Effector CD4-positive, alpha-beta T cell (primary cell): ENCODE measurements around the gene EXD3.
A peak's percentile ranks its signal among the peaks of the same experiment; 100 is the strongest.
"Not testable (repeated sequence)": the region's sequence is repeated elsewhere in the genome, so short reads cannot be mapped to it uniquely, and the experiment has no call there.

ENCODE experiments used
- DNase-seq: peaks from one replicate; pipeline ENCODE4 v3.0.0-alpha.2; 2020

Gene EXD3

DNA sequence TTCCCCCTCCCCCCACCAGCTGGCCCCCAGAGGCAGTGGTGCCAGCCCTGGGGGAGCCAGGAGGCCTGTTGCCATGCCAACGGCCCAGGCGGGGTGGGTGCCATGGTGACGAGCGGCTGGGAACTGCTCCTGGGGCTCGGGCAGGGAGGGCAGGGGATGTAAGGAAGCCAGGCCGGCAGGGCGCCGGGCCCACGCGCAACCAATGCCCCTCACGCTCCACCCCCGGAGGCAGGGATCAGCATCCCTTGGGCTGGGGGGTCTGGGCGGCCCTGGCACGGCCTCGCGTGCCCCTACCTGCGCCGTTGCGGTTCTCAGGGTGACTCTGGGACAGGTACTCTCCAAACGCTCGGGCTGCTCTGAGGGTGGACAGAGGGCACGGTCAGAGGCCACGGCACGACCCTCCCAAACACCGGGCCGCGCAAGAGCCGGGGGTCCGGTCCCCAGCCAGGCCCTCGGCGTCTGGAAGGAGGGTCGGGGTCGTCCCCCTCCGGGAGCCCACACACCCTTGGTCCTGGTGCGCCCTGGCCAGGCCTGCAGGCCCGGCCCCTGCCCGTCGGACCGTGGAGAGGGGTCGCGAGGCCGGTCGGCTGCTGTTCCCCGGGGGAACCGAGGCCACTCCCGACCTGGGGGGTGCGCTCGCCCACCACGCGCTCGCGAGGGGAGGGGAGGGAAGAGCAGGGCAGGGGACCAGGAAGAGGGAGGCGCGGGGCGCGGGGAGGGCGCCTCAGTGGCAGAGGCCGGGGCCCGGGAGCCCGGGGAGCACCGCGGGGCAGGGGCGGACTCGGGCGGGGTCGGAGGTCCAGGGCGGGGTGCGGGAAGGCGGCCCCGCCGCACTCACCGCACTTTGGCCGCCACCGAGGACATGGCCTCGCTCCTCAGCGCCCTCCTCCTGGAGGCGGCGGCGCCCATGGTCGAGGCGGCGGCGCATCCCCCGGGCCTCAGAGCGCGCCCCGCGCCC, 35.5 kb upstream of the EXD3 start:
- DNase-seq: no peak

DNA sequence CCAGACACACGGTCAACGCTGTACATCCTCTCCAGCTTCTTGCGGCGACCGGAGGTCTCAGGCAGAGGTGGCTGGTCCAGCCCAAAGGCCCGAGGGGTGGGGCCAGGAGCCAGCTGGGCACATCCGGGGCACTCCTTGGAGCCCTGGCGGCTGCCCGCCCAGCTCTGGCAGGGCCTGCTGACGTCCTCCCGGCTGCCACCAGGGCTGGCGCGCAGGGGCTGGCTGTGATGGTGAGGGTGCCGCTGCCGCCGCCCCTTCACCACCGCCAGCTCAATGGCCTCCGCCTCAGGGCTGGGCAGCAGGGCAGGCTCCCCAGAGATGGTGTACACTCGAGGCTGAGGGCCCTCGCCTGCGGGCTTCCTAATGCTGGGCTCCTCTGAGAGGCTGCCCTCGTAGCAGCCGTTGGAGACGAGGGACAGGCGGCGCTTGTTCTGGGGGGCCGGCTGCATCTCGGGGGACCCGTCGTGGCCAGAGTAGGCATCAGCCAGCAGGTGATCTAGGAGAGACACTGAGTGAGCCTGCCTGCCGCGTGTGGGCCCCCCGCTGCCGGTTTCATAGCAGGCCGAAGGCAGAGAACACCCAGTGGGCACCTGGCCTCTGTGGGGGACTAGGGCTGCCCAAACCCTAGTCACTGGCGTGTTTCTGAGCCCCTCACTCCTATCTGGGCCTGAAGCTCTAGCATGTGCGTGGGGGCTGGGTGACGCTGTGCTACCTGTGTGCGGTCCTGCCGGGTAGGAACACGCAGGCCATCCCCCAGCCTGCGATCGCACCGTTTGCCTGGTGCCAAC, 34.6 kb upstream of the EXD3 start:
- peak; percentile 3 for DNase-seq

DNA sequence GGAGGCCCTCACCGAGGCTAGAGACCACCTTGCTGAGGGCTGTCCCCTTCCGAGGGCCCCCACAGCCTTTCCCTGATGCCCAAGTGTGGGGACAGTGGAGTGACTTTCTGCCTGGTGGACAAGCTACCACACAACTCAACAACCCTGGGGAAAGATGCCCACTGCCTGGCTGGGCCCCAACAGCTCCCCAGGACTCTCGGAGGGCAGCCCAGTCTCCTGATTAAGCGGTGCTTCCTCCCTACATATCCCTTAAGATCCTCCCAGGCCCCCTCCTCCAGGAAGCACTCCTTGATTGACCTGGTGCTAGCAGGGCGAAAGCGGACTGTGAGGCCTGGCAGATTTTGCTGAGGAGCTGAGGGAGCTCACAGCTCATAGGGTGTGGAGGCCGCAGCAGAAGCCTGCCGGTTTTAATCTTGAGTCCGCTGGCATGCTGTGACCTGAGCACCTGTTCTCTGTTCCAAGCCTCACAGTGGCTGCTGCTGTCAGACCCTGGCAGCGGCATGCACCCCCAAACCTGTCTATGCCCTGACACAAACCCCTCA, 34.0 kb upstream of the EXD3 start:
- DNase-seq: no peak

DNA sequence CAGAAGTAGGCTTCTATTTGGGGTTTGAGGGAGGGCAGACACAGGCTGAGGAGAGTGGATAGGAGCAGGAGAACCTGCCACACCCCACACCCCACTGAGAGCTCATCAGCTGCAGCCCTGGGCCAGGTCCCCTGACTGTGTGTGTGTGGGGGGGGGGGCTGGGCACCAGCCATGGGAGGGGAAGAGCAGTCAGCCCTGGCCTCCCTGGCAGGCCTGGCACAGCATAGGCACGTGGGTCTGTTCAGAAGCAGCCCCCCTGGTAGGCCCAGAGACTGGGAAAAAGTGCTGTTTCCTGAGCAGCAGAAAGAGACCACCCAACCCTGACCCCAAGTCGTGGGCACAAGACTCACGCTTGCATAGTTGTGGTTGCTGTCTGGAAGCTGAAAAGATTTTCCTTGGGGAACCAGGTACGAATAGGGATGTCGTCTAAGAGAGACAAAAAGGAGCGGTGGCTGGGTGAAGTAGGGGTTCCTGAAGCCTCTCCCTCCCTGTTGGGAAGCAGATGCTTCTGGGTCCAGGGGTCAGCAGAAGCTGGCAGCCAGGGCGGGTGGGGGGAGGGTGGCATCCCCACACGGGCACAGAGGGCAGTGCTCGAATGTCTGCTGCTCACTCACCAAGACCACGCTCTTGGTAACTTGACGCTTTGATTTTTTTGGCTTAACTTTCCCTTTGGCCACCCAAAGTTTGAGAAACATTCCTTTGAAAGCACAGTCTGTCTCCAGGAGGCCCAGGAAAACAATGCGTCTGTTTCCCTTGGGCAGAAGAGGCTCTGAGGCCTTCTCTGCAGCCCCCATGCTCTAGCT, 33.3 kb upstream of the EXD3 start:
- DNase-seq: no peak

DNA sequence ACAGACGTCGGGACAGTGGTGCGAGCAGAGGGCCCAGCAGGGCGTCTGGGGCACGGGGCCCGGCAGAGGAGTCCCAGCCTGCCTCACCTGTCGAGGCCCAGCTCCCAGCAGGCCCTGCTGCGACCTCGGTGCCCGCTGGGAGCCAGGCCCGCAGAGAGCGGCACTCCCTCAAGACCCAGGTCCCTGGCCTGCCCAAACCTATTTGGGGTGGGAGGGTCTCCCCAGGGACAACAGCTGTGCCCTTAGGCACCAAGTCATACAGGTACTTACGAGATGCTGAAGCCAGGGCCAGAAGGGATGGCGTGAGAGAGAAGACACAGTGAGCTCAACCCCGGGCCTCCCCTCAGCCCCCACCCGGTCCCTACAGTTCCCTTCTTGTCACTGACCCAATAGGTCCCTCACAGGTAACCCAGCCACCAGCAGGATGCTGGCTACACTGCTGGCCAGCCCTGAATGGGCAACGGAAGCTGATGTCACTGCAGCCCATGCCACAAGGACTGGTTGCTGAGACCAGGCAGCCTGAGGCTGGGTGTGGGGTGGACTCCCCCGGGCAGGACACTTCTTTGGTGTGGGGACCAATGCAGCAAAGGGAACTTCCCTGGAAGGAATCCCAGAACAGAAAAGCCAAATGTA, 32.5 kb upstream of the EXD3 start:
- no peak for DNase-seq

DNA sequence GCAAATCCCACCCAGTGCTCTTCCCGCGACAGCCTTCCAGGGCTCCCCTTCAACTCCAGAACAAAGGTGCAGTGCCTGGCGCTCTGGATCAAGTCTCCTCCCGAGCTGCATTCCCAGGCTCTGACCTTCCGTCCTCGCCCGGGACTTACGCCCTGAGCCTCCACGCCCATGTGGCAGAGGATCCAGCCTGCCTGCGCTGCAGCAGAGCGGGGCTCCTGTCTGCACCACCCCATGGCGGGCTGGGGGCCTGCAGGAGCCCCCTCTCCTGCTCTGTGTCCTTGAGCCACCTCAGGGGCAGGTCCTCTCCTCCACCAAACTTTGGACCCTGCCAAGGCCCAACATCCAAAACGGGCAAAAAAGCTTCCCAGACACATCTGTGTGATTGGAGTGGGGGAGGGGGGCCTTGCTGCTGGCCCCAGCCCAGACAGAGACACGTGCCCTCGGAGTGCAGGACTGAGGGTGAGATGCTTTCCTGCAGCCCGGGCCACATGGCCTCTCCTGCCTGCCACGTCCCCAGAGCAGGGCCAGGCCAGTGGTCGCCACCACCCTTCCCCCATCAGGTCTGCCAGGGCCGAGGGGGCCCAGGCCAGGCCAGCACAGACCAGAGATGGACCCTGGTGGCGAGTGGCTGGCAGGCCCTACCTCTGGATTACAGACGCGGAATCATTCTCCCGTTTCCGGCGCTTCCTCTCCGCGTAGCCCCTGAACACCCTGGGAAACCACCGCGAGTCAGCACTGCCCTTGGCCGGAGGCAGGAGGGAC, 31.8 kb upstream of the EXD3 start:
- DNase-seq: peak; percentile 1

DNA sequence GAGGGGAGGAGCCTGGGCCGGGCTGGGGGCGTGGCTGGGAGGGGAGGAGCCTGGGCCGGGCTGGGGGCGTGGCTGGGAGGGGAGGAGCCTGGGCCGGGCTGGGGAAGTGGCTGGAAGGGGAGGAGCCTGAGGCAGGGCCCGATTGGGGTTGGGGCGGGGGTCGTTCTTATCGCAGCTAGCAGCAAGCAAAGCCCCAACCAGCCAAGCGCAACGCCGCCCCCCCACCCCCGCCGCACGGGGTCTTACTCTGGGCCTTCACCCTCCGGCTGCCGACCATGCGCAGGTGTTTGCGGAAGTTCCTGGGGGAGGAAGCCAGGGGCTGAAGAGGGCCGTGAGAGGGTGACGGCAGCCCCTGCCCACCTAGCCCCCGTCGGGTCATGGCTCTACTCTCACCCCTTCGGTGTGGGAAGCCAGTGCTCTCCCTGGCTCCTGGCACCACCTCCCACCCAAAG, 31.2 kb upstream of the EXD3 start:
- peak; percentile 19 for DNase-seq

DNA sequence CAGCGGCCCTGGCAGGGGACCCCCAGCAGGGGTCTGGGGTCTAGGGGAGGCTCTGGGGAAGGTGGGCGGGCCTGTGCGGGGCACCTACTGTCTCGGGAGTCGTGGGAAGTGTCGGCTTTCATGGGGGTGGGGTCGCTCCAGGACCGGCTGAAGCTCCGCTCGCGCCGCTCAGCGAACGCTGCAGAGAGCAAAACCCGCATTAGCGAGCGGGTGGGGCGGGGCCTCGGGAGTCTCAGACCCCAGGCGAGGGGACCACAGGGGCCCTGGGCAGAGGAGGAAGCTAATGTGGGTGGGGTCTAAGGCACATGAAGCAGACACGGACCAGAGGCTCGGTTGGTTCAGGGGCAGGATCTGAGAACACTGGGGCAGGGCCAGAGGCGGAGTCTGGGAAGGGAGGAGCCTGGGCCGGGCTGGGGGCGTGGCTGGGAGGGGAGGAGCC, 30.7 kb upstream of the EXD3 start:
- peak; percentile 49 for DNase-seq

DNA sequence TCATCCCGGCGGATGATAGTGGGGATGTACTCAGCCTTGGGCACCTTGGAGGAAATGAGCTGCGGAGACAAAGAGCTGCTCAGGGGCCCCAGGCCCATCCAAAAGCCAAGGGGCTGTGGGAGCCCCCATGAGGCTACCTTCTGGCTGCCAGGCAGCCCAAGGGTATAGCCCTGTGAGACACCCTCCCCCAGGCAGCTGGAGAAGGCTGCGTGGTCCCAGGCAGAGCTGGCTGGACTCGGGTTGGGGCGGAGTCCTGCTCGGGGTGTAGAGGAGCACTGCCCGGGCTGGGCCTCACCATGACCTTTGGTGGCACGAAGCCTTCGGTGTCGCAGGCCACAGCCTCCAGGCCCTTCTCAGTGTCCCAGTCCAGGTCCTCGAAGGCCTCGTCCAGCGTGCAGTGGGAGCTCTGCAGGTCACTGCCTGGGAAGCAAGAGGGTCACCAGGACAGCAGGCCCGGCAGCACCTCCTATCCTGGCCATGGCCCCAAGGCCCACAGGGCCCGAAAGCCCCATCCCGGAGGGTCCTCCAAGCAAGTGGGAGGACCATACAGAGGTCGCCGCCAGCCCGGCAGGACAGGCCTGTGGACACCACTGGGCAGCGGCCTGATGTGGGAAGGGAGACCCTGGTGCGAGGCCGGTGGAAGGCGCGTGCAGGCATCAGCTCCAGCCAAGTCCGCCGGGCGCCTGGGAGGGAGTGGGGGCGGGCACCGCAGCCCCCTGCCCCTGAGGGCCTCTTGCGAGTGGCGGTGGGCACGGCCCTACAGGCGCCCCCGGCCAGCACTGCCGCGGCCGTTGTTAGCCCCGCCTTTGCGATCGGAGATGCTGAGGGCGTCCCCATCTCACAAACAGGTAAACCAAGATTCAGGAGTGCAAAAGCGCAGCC, 30.0 kb upstream of the EXD3 start:
- DNase-seq: peak; percentile 2

DNA sequence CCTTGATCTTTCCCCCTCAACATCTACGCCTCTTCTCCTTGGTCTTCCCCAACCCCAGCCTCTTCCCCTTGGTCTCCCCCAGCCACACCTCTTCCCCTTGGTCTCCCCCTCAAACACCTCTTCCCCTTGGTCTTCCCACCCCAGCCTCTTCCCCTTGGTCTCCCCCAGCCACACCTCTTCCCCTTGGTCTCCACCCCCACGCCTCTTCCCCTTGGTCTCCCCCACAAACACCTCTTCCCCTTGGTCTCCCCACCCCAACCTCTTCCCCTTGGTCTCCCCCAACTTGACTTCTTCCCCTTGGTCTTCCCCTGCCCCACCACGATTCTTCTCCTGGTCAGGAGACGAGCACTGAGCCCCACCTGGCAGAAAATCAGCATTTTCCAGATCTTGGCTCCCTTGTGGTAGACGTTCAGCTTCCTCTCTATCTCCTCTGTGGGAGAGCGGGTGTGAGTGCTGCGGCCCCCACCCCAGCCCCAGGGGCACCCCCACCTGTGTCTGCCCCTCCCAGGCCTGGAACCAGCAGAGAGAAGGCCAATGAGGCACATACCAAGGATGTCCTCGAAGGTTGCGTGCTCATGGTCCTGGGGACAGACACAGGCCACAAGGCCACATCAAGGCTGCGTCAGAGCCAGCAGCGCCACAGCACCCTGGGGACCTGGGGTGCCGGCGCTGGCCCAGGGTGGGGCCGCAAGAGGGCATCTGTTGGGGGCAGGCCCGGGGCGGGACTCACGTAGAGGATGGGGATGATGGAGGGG, 29.2 kb upstream of the EXD3 start:
- DNase-seq: peak; percentile 1

DNA sequence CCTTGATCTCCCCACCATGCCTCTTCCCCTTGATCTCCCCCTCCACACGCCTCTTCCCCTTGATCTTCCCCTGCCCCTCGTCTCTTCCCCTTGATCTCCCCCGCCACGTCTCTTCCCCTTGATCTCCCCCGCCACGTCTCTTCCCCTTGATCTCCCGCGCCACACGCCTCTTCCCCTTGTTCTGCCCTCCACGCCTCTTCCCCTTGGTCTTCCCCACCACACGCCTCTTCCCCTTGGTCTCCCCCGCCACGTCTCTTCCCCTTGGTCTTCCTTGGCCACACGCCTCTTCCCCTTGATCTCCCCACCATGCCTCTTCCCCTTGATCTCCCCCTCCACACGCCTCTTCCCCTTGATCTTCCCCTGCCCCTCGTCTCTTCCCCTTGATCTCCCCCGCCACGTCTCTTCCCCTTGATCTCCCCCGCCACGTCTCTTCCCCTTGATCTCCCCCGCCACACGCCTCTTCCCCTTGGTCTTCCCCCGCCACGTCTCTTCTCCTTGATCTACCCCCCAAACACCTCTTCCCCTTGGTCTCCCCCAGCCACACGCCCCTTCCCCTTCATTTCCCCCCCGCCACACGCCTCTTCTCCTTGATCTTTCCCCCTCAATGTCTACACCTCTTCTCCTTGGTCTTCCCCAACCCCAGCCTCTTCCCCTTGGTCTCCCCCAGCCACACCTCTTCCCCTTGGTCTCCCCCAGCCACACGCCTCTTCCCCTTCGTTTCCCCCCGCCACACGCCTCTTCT, 28.5 kb upstream of the EXD3 start:
- DNase-seq: not testable (repeated sequence)

DNA sequence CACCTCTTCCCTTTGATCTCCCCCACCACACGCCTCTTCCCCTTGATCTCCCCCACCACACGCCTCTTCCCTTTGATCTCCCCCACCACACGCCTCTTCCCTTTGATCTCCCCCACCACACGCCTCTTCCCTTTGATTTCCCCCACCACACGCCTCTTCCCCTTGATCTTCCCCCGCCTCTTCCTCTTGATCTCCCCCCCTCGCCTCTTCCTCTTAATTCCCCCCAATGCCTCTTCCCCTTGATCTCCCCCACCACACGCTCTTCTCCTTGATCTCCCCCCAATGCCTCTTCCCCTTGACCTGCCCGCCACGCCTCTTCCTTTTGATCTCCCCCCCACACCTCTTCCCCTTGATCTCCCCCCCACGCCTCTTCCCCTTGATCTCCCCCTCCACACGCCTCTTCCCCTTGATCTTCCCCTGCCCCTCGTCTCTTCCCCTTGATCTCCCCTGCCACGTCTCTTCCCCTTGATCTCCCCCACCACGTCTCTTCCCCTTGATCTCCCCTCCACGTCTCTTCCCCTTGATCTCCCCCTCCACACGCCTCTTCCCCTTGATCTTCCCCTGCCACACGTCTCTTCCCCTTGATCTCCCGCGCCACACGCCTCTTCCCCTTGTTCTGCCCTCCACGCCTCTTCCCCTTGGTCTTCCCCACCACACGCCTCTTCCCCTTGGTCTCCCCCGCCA, 27.7 kb upstream of the EXD3 start:
- not testable (repeated sequence) for DNase-seq

DNA sequence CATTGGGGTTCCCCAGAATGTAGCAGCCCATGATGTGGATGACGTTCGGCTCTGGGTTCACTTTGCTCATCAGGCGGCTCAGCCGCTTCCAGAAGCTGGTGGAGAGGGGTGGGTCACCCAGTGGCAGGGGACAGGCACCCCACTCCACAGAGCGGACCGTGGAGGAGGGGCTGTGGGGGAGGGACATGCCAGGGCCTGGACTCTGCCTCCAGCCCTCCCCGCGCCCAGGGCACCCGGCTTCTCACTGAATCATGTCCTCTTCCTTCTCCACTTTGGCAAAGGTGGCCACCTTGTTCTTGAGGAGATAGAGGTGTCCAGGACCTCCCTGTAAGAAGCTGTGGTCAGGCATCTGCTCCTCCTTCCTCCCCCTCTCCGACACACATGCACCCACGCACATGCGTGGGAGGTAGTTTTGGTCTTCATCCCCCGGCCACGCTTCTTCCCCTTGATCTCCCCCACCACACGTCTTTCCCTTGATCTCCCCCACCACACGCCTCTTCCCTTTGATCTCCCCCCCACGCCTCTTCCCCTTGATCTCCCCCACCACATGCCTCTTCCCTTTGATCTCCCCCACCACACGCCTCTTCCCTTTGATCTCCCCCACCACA, 27.1 kb upstream of the EXD3 start:
- DNase-seq: no peak

DNA sequence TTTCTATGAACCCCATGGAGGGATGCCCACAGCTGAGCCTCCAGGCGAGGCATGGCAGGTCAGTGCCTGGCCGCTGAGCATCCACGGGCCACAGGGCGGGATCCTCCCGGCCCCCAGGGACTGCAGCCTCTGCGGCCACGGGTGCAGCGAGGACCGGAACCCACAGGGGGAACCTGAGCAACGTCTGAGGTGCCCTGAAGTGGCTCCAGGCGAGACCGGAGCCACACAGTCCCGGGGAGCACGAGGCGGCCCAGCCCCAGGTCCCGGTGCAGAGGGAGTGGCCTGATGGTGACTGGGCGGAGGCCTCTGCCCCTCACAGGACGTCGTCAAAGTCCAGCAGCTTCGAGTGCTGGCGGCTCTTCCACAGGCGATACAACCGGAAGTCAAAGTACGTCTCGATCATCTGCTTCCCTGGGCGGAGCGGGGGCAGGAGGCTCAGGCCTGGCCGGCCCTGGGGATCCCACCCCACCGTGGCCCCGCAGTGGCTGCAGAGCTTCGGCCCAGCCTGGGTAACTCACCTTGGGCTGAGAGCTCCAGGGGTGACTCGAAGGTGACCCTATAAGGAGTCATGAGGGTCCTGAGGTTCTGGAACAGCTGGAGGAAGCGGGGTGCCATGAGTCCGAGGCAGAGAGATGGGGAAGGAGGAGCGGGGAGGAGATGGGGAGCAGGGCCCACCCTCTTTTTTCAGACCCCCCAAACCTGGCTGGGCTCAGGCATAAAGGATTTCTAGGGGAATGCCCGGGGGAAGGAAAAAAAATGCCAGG, 26.3 kb upstream of the EXD3 start:
- DNase-seq: no peak

DNA sequence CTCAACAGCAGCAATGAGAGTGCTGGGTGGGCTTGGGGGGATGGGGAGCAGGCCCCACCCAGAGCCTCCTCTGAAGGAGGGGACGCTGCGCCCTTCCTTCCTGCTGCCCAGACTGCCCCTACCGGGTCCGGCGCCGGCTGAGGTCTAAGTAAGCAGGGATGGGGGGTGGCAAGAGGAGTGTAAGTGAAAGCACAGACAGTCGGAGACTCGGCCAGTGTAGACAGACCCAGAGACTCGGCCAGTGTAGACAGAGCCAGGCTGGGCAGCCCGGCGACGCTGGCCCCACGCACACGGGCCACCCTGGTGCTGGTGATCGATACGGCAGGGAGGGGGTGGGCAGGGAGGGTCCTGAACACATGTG, 25.6 kb upstream of the EXD3 start:
- no peak for DNase-seq

DNA sequence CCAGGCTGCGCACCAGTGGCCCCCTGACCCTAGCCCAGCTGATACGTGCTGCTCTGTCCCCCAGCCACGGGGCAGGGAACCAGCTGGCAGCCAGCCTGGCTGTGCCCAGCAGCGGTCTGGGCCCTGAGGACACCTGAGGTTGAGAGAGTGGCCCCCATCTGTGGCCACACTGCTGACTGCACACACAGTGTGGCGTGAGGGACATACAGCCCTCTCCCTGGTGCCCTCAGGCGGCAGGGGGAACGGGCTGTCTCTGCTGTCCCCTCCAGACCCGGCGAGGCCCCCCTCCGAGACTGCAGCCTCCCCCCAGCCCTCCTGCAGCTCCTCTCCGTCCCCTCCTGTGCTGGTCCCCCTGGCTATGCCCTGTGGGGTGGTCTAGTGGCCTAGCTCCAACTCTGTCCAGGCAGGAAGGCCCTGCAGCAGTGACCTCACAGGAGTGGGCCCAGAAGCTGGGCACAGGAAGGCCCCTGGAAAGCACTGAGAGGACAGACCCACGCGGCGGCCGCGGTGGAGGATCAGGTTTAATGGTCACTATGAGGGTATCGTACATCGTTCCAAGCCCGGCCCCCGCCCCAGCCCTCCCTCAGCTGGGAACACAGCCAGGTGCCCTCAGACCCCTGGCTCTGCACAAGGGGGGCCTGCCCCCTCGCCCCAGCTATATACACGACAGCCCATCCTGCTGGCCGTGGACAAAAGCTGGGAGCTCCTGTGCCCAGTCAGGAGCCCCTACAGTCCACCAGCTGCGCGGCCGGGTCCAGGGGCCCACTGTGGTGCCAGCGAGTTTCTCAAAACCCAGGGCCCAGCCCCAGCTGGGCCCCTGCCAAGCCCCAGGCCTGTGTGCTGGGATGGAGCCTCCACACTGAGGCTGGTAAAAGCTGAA, 25.0 kb upstream of the EXD3 start:
- no peak for DNase-seq
